HG03039 (cell line): Measurements from ENCODE around the gene ADI1.
"Not testable (repeated sequence)": the region's sequence is repeated elsewhere in the genome, so short reads cannot be mapped to it uniquely, and the experiment has no call there.

Experiments
- ATAC-seq: cut with Tn5 transposase; IDR thresholded peaks from one replicate; pipeline ENCODE4 v1.9.1; 2021; ENCODE audit warnings: mild to moderate bottlenecking, moderate library complexity; ENCODE audit not compliant: unreplicated experiment

ADI1 gene

GRCh38 chr2:3464401-3465005 is 54.8 kb downstream of the ADI1 start:
- no peak for ATAC-seq

GRCh38 chr2:3463944-3464343 is 55.4 kb downstream of the ADI1 start:
- no peak for ATAC-seq

GRCh38 chr2:3463186-3463835 is 56.0 kb downstream of the ADI1 start:
- no peak for ATAC-seq

- no peak for ATAC-seq
Observed at GRCh38 chr2:3462493-3463104, 56.7 kb downstream of the ADI1 start.

- peak; percentile 51 for ATAC-seq
Observed at GRCh38 chr2:3461801-3462492, 57.4 kb downstream of the ADI1 start.

- ATAC-seq, result no peak
Observed at GRCh38 chr2:3460831-3461800, 58.2 kb downstream of the ADI1 start.

GRCh38 chr2:3460156-3460555 is 59.2 kb downstream of the ADI1 start:
- ATAC-seq, result no peak

GRCh38 chr2:3459185-3460015 is 59.9 kb downstream of the ADI1 start:
- ATAC-seq, result no peak

- no peak for ATAC-seq
Observed at GRCh38 chr2:3458396-3459184, 60.7 kb downstream of the ADI1 start.

- ATAC-seq, result no peak
Observed at GRCh38 chr2:3457524-3458395, 61.6 kb downstream of the ADI1 start.

GRCh38 chr2:3456125-3456524 is 63.2 kb downstream of the ADI1 start:
- no peak for ATAC-seq

- no peak for ATAC-seq
Observed at GRCh38 chr2:3454802-3455201, 64.5 kb downstream of the ADI1 start.

GRCh38 chr2:3454005-3454404 is 65.3 kb downstream of the ADI1 start:
- ATAC-seq, result not testable (repeated sequence)

- no peak for ATAC-seq
Observed at GRCh38 chr2:3453190-3453999, 65.9 kb downstream of the ADI1 start.

- ATAC-seq, result no peak
Observed at GRCh38 chr2:3451926-3452671, 67.2 kb downstream of the ADI1 start.

GRCh38 chr2:3451169-3451568 is 68.2 kb downstream of the ADI1 start:
- no peak for ATAC-seq
